ENCODE results near the gene NTHL1. TPM values are rescaled to one million over a fixed set of nuclear protein-coding genes. Genes with fewer than 3 reads are reported as not detected.

NTHL1 gene
- total RNA-seq, 1 experiment from 2014 or later = 93.3 TPM

DNA sequence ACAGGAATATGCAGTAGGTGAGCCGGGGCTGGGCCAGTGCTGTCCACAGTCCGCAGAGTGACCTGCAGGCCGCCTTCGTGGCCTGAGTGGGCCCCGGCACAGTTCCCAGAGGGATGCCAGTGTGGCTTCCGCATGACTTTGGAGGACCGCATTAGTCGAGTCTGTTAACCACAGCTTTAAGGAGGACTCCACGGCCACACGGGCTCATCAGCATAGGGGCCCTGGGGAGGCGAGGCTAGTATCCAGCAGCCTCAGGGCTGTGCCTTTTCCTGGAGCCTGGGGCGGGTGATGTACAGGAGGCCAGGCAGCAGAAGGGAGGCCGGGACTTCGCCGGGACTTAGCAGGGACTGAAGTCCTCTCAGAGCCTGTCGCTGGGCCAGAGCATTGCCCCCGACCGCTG, 13.4 kb upstream of the NTHL1 start:
- POLR2A ChIA-PET = no interaction called here
- H3K4me1 Mint-ChIP-seq = no peaks in the 10 kb centered on the region

GRCh38 chr16:2060346-2060745, 12.7 kb upstream of the NTHL1 start:
- Mint-ChIP-seq H3K27me3 (ENCODE audit: low read depth) (no peaks in the 10 kb centered on the region), H3K9me3 (no peaks in the 10 kb centered on the region), H3K4me1 (no peaks in the 10 kb centered on the region), H3K4me3 (no peak overlapping the region), H3K36me3 (no peaks in the 10 kb centered on the region; the same call in 1 of the 2 replicates), H3K27ac (no peak overlapping the region)
- ChIA-PET CTCF (interaction anchor here (1.0 to 1.1 kb wide), 2 partner anchors 56 to 80 kb away, joined by 3 to 5 read pairs; no protein-coding TSS in a partner anchor), POLR2A (no interaction called here)
- DNase-seq (ENCODE audit: low spot score) = no peak
- no peak for ATAC-seq
- TF ChIP-seq ATF1 (CRISPR knock-in tag; IDR thresholded peaks at IDR 0.05) = no peak
- TF ChIP-seq, protein P1, sequence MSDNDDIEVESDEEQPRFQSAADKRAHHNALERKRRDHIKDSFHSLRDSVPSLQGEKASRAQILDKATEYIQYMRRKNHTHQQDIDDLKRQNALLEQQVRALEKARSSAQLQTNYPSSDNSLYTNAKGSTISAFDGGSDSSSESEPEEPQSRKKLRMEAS (CRISPR knock-in tag; IDR thresholded peaks at IDR 0.05) = no peak
- TF ChIP-seq JUN (CRISPR knock-in tag; IDR thresholded peaks at IDR 0.05) = no peak
- no peak for TF ChIP-seq ZNF263 (CRISPR knock-in tag; IDR thresholded peaks at IDR 0.05; ENCODE audit: low read depth)
- no peak for TF ChIP-seq FOXJ3 (CRISPR knock-in tag; IDR thresholded peaks at IDR 0.05; ENCODE audit: borderline replicate concordance)
- TF ChIP-seq ZNF317 (CRISPR knock-in tag; IDR thresholded peaks at IDR 0.05; ENCODE audit: borderline replicate concordance, low read depth) = no peak
- TF ChIP-seq CREM (CRISPR knock-in tag; IDR thresholded peaks at IDR 0.05) = no peak
- TF ChIP-seq FOXK1 (CRISPR knock-in tag; IDR thresholded peaks at IDR 0.05) = no peak

More for the DNA sequence above, 13.4 kb upstream of the NTHL1 start:
- H3K9me3 Mint-ChIP-seq = no peaks in the 10 kb centered on the region
- H3K36me3 Mint-ChIP-seq = peaks cover 4% of the 10 kb centered on the region
- ATAC-seq = no peak
- no peak for TF ChIP-seq NFATC4 (CRISPR knock-in tag; IDR thresholded peaks at IDR 0.05)
- TF ChIP-seq, protein P2, sequence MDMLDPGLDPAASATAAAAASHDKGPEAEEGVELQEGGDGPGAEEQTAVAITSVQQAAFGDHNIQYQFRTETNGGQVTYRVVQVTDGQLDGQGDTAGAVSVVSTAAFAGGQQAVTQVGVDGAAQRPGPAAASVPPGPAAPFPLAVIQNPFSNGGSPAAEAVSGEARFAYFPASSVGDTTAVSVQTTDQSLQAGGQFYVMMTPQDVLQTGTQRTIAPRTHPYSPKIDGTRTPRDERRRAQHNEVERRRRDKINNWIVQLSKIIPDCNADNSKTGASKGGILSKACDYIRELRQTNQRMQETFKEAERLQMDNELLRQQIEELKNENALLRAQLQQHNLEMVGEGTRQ (CRISPR knock-in tag; IDR thresholded peaks at IDR 0.05) = no peak
- no peak for TF ChIP-seq NFE2L1 (CRISPR knock-in tag; IDR thresholded peaks at IDR 0.05)
- no peak for TF ChIP-seq ZNF317 (CRISPR knock-in tag; IDR thresholded peaks at IDR 0.05; ENCODE audit: borderline replicate concordance, low read depth)
- no peak for TF ChIP-seq FOXP4 (CRISPR knock-in tag; IDR thresholded peaks at IDR 0.05)
- no peak for TF ChIP-seq NFYB (CRISPR knock-in tag; conservative IDR thresholded peaks at IDR 0.05; ENCODE audit: low read depth)
- no peak for TF ChIP-seq ZNF232 (CRISPR knock-in tag; IDR thresholded peaks at IDR 0.05)
- no peak for TF ChIP-seq MYBL2 (CRISPR knock-in tag; IDR thresholded peaks at IDR 0.05)
- TF ChIP-seq ZNF138 (CRISPR knock-in tag; conservative IDR thresholded peaks at IDR 0.05) = no peak
- no peak for TF ChIP-seq PREB (CRISPR knock-in tag; IDR thresholded peaks at IDR 0.05; ENCODE audit: borderline replicate concordance)
- no peak for TF ChIP-seq KAT7 (CRISPR knock-in tag; IDR thresholded peaks at IDR 0.05; ENCODE audit: borderline replicate concordance)
- no peaks in the 10 kb centered on the region for H3K27me3 Mint-ChIP-seq (ENCODE audit: low read depth)
- no peak for DNase-seq (ENCODE audit: low spot score)
- no peak overlapping the region for H3K27ac Mint-ChIP-seq
- CTCF ChIA-PET = interaction anchor here (1.0 kb wide), 1 partner anchor 80 kb away, joined by 3 read pairs; no protein-coding TSS in a partner anchor
- H3K4me3 Mint-ChIP-seq = no peak overlapping the region

DNA sequence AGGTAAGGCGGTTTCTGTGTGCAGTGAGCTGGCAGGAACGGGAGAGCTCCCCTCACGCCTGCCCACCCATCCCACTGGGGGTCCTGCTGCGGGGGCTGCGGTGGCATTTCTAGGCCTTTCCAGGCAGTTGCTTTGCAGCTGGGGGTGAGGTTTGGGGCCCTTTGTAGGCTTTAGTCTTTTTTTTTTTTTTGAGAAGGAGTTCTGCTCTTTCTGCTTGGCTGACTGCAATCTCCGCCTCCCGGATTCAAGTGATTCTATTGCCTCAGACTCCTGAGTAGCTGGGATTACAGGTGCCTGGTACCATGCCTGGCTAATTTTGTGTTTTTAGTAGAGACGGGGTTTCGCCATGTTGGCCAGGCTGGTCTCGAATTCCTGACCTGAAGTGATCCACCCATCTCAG, 11.2 kb upstream of the NTHL1 start:
- Mint-ChIP-seq H3K27me3 (ENCODE audit: low read depth) (no peaks in the 10 kb centered on the region), H3K4me1 (no peaks in the 10 kb centered on the region), H3K27ac (no peak overlapping the region), H3K36me3 (no peaks in the 10 kb centered on the region; the same call in 1 of the 2 replicates), H3K4me3 (no peak overlapping the region), H3K9me3 (no peaks in the 10 kb centered on the region)
- no peak for DNase-seq (ENCODE audit: low spot score)
- CTCF ChIA-PET = interaction anchor here (0.7 to 0.9 kb wide), 2 partner anchors 36 to 55 kb away, joined by 6 read pairs; no protein-coding TSS in a partner anchor
- POLR2A ChIA-PET = interaction anchor here (0.6 kb wide), 1 partner anchor 346 kb away, joined by 3 read pairs; no protein-coding TSS in a partner anchor
- ATAC-seq = no peak
- TF ChIP-seq, protein P3, sequence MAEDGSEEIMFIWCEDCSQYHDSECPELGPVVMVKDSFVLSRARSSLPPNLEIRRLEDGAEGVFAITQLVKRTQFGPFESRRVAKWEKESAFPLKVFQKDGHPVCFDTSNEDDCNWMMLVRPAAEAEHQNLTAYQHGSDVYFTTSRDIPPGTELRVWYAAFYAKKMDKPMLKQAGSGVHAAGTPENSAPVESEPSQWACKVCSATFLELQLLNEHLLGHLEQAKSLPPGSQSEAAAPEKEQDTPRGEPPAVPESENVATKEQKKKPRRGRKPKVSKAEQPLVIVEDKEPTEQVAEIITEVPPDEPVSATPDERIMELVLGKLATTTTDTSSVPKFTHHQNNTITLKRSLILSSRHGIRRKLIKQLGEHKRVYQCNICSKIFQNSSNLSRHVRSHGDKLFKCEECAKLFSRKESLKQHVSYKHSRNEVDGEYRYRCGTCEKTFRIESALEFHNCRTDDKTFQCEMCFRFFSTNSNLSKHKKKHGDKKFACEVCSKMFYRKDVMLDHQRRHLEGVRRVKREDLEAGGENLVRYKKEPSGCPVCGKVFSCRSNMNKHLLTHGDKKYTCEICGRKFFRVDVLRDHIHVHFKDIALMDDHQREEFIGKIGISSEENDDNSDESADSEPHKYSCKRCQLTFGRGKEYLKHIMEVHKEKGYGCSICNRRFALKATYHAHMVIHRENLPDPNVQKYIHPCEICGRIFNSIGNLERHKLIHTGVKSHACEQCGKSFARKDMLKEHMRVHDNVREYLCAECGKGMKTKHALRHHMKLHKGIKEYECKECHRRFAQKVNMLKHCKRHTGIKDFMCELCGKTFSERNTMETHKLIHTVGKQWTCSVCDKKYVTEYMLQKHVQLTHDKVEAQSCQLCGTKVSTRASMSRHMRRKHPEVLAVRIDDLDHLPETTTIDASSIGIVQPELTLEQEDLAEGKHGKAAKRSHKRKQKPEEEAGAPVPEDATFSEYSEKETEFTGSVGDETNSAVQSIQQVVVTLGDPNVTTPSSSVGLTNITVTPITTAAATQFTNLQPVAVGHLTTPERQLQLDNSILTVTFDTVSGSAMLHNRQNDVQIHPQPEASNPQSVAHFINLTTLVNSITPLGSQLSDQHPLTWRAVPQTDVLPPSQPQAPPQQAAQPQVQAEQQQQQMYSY (CRISPR knock-in tag; IDR thresholded peaks at IDR 0.05) = no peak
- TF ChIP-seq ESRRA (CRISPR knock-in tag; IDR thresholded peaks at IDR 0.05; ENCODE audit: borderline replicate concordance) (no peak), OVOL2 (CRISPR knock-in tag; IDR thresholded peaks at IDR 0.05; ENCODE audit: borderline replicate concordance) (no peak), TEAD1 (CRISPR knock-in tag; IDR thresholded peaks at IDR 0.05) (no peak), RORB (CRISPR knock-in tag; IDR thresholded peaks at IDR 0.05) (no peak)
- TF ChIP-seq, protein P4, sequence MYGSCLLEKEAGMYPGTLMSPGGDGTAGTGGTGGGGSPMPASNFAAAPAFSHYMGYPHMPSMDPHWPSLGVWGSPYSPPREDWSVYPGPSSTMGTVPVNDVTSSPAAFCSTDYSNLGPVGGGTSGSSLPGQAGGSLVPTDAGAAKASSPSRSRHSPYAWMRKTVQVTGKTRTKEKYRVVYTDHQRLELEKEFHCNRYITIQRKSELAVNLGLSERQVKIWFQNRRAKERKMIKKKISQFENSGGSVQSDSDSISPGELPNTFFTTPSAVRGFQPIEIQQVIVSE (CRISPR knock-in tag; IDR thresholded peaks at IDR 0.05; ENCODE audit: borderline replicate concordance) = no peak
